OCI-LY1 (cell line): Measurements from ENCODE around the gene HOXC6.

Experiments
- H2AFZ ChIP-seq: fragments of 200-600 bp; sonication (generic), shearing (Covaris generic); 2 replicates; pipeline ENCODE4 v1.6.0; 2014; ENCODE audit warnings: antibody characterized with exemption, mild to moderate bottlenecking, low read length
- H3F3A ChIP-seq: fragments of 200-600 bp; sonication (generic), shearing (Covaris generic); 2 replicates; pipeline ENCODE4 v1.6.0; 2014; ENCODE audit warnings: mild to moderate bottlenecking, antibody characterized with exemption, low read length, moderate library complexity; ENCODE audit not compliant: insufficient read depth
- H3K27ac ChIP-seq: fragments of 200-600 bp; sonication (generic); 2 replicates; pipeline ENCODE4 v1.5.1; 2014; ENCODE audit warnings: low read length, mixed run types, mild to moderate bottlenecking, low read depth; ENCODE audit not compliant: poor library complexity, severe bottlenecking
- H3K27me3 ChIP-seq: fragments of 200-600 bp; sonication (generic); 2 replicates; pipeline ENCODE4 v1.6.0; 2014; ENCODE audit warnings: antibody characterized with exemption, mild to moderate bottlenecking, low read length, moderate library complexity; ENCODE audit not compliant: insufficient read depth
- H3K36me3 ChIP-seq: fragments of 200-600 bp; sonication (generic); 2 replicates; pipeline ENCODE4 v1.6.1; 2014; ENCODE audit warnings: mild to moderate bottlenecking, antibody characterized with exemption, low read length, moderate library complexity, mixed read lengths; ENCODE audit not compliant: insufficient read depth
- H3K4me1 ChIP-seq: fragments of 200-600 bp; sonication (generic); 2 replicates; pipeline ENCODE4 v1.5.1; 2014; ENCODE audit warnings: mild to moderate bottlenecking, low read length, moderate library complexity; ENCODE audit not compliant: insufficient read depth, severe bottlenecking
- H3K4me2 ChIP-seq: fragments of 200-600 bp; sonication (generic), shearing (Covaris generic); 2 replicates; pipeline ENCODE4 v1.6.1; 2014; ENCODE audit warnings: low read length
- H3K4me3 ChIP-seq: fragments of 200-600 bp; sonication (generic); 2 replicates; pipeline ENCODE4 v1.5.1; 2014; ENCODE audit warnings: low read length, low read depth, mild to moderate bottlenecking, mixed read lengths; ENCODE audit not compliant: poor library complexity, severe bottlenecking
- H3K79me2 ChIP-seq: fragments of 200-600 bp; shearing (Covaris generic); 2 replicates; pipeline ENCODE4 v1.6.1; 2016; ENCODE audit warnings: mixed run types, low read length, mixed read lengths; ENCODE audit not compliant: insufficient read depth
- H3K9ac ChIP-seq: fragments of 200-600 bp; sonication (generic), shearing (Covaris generic); 2 replicates; pipeline ENCODE4 v1.6.1; 2014; ENCODE audit warnings: mild to moderate bottlenecking, low read length, mixed read lengths
- H3K9me2 ChIP-seq: fragments of 200-600 bp; sonication (generic), shearing (Covaris generic); 2 replicates; pipeline ENCODE4 v1.6.1; 2014; ENCODE audit warnings: low read depth, mild to moderate bottlenecking, low read length, mixed read lengths
- H3K9me3 ChIP-seq: fragments of 200-600 bp; shearing (Covaris generic); 2 replicates; pipeline ENCODE4 v1.6.1; 2014; ENCODE audit warnings: low read length, mixed read lengths
- H4K20me1 ChIP-seq: fragments of 200-600 bp; sonication (generic), shearing (Covaris generic); 2 replicates; pipeline ENCODE4 v1.6.0; 2016; ENCODE audit warnings: mild to moderate bottlenecking, low read length; ENCODE audit not compliant: insufficient read depth
- EZH2 ChIP-seq: fragments of 200-600 bp; sonication (generic), shearing (Covaris generic); IDR thresholded peaks from 2 replicates; pipeline ENCODE4 v1.8.0; 2017; ENCODE audit warnings: borderline replicate concordance, mixed run types, mild to moderate bottlenecking, antibody characterized with exemption, low read length, moderate library complexity, mixed read lengths
- TF ChIP-seq, protein P1 (sequence below): fragments of 200-600 bp; sonication (generic), shearing (Covaris generic); IDR thresholded peaks from 2 replicates; pipeline ENCODE4 v1.5.1; 2017; ENCODE audit warnings: mild to moderate bottlenecking, antibody characterized with exemption, low read length, moderate library complexity, mixed read lengths

The HOXC6 gene

DNA sequence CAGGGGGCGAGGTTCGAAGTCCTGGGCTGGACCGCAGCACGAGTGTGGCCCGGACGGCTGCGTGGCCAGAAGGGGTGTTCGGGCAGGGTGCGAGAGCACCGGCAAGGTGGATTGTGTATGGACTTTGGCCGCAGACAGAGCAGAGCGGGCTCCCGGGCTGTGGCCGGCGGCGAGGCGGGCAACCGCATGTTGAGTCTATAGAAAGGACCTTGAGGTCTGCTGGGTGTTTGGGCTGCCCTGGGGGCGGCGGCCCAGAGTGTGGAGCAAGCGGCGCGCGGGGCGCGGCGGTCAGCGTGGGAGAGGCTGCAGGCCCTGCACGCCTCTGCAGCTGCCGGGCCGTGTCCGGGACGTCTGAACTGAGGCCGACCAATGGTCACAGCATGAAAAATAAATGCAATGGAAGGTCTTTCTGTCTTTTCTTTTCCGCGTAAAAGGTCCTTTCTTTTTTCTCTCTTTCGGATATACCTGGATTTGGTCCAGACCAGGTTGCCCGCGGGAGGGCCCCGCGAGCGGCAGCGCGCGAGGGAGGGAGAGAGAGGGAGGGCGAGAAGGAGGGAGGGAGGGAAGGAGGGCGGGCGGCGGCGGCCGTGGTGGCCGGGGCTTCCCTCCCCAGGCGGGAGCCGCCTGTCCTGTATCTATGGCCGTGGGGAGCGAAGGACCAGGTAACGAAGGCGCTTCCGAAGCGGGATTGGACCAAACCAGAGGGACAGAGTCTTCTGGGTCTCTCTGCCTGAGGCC is 33.8 kb upstream of the HOXC6 start:
- Histone ChIP-seq H3K4me1 (peaks cover 1% of the 10 kb centered on the region), H2AFZ (no peak overlapping the region), H3K79me2 (no peaks in the 10 kb centered on the region), H3K36me3 (no peaks in the 10 kb centered on the region), H3K9ac (no peak overlapping the region), H3F3A (no peaks in the 10 kb centered on the region), H3K9me2 (no peaks in the 10 kb centered on the region), H3K9me3 (no peaks in the 10 kb centered on the region), H3K27me3 (peaks cover 16% of the 10 kb centered on the region), H4K20me1 (no peaks in the 10 kb centered on the region), H3K4me3 (no peak overlapping the region), H3K27ac (no peak overlapping the region), H3K4me2 (no peak overlapping the region)
- no peak for TF ChIP-seq EZH2
- TF ChIP-seq, protein P1, sequence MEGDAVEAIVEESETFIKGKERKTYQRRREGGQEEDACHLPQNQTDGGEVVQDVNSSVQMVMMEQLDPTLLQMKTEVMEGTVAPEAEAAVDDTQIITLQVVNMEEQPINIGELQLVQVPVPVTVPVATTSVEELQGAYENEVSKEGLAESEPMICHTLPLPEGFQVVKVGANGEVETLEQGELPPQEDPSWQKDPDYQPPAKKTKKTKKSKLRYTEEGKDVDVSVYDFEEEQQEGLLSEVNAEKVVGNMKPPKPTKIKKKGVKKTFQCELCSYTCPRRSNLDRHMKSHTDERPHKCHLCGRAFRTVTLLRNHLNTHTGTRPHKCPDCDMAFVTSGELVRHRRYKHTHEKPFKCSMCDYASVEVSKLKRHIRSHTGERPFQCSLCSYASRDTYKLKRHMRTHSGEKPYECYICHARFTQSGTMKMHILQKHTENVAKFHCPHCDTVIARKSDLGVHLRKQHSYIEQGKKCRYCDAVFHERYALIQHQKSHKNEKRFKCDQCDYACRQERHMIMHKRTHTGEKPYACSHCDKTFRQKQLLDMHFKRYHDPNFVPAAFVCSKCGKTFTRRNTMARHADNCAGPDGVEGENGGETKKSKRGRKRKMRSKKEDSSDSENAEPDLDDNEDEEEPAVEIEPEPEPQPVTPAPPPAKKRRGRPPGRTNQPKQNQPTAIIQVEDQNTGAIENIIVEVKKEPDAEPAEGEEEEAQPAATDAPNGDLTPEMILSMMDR, result no peak

DNA sequence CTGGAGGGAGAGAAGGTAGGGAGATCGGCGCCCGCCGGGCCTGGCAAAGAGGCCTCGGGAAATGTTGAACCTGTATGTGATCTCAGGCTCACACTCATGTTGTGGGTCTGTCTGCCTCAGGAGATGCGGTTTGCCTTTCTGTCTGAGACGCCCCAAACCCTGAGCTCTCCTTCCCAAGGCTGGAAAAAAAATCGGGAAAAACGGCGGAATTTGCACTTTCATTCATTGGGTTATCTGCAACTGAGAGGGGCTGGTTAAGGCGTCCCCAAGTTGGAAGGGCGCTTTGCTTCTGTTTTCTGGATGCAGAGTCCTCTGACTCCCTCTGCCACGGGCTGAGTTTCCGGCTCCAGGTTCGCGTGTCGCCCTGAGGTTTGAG is 33.2 kb upstream of the HOXC6 start:
- no peaks in the 10 kb centered on the region for H3K4me1 ChIP-seq
- H2AFZ ChIP-seq, result no peak overlapping the region
- no peaks in the 10 kb centered on the region for H4K20me1 ChIP-seq
- H3F3A ChIP-seq, result no peaks in the 10 kb centered on the region
- H3K27me3 ChIP-seq, result peaks cover 16% of the 10 kb centered on the region
- H3K4me3 ChIP-seq, result no peak overlapping the region
- H3K9ac ChIP-seq, result no peak overlapping the region
- no peaks in the 10 kb centered on the region for H3K36me3 ChIP-seq
- H3K9me3 ChIP-seq, result no peaks in the 10 kb centered on the region
- H3K27ac ChIP-seq, result no peak overlapping the region
- TF ChIP-seq, protein P1, result no peak
- no peak for TF ChIP-seq EZH2
- no peaks in the 10 kb centered on the region for H3K9me2 ChIP-seq
- H3K79me2 ChIP-seq, result no peaks in the 10 kb centered on the region
- H3K4me2 ChIP-seq, result no peak overlapping the region

DNA sequence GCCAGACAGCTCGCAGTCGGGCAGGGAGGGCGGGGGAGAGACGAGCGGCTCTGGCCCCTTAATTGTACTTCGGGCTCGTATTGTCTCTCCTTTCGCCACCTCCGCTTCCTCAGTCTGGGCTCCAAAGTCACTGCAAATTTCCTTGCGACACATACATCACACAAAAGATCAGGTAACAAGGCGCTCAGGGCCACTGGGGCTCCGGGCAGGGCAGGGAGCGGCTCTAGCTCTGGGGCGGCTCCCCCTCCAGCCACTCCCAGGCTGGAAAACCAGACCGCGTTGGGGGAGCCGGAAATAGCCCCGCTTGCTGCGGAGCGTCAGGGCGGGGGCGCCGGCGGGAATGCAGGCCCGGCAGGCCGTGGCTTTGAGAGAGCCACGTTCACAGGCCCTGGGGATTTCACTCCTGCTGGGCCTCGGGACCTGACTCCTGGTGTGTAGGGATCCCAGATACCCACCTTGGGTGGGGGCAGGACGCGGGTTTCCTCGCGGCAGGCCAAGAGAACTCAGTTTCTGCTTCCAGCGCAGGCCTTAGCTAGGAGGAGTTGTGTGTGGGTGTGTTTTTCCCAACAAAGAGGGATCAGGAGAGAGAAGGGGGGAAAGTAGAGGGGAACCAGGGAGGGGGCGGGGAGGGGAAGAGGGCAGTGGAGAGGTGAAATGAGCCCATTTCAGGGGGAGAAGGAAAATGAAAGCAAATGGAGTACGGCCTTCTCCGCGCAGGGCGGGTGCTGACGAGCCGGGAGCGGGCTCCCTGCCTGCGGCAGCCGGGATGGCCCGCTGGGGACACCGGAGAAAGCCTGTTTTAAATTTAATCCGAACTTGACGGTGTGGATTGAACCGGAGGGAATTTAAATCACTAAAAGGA is 32.6 kb upstream of the HOXC6 start:
- H2AFZ ChIP-seq, result no peak overlapping the region
- H4K20me1 ChIP-seq, result no peaks in the 10 kb centered on the region
- no peak overlapping the region for H3K27ac ChIP-seq
- no peak overlapping the region for H3K9ac ChIP-seq
- H3K36me3 ChIP-seq, result no peaks in the 10 kb centered on the region
- H3K9me3 ChIP-seq, result no peaks in the 10 kb centered on the region
- H3K9me2 ChIP-seq, result no peaks in the 10 kb centered on the region
- H3K4me1 ChIP-seq, result no peaks in the 10 kb centered on the region
- no peaks in the 10 kb centered on the region for H3K79me2 ChIP-seq
- H3K4me3 ChIP-seq, result no peak overlapping the region
- no peaks in the 10 kb centered on the region for H3F3A ChIP-seq
- TF ChIP-seq, protein P1, result no peak
- H3K4me2 ChIP-seq, result peak overlapping the region; percentile 4; the same call in 1 of the 2 replicates
- H3K27me3 ChIP-seq, result peaks cover 16% of the 10 kb centered on the region
